ENCODE measurements around the gene ANAPC2.

ANAPC2 gene

DNA sequence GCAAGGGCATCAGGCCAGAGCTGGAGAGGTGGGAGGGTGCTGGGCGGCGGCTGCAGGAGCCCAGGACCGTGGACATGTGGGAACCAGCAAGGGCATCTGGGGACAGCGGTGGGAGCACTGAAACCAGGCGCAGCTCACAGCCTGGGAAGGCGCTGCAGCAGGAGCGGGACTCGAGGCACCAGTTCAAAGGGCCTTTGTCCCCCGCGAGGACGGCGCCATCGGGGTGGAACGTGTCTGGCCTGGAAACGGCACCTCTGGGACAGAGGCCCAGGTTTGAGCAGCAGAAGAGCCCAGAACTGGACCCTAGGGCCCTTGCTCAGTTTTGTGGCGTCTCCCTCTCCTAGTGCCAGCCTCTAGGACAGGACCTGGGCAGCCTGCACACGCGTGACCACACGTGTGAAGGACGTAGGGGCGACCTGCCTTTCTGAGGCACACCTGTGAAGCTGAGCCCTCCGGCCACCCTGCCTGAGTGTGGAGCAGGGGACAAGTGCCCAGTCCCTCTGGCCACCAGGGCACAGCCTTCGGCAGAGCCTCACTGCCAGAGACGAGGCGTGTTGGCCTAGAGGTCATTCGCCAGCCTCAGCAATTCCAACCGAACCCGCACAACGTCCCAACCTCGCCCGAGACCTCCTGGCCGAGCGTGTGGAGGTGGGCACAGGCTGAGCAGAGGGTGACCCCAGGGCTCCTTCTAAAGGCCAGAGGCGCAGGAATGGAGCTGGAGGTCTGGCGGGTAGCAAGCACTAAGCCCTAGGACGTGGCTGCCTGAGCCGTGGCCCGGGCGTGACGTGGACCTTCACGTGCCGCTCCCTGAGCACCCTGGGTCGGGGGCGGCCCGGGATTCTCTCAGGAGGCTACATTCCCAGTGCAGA lies 14.3 kb downstream of the ANAPC2 start:
- no peak for FAIRE-seq

- FAIRE-seq, result no peak
Observed at GRCh38 chr9:137172901-137173795, 15.2 kb downstream of the ANAPC2 start.

GRCh38 chr9:137171149-137171900 lies 17.0 kb downstream of the ANAPC2 start:
- no peak for FAIRE-seq

DNA sequence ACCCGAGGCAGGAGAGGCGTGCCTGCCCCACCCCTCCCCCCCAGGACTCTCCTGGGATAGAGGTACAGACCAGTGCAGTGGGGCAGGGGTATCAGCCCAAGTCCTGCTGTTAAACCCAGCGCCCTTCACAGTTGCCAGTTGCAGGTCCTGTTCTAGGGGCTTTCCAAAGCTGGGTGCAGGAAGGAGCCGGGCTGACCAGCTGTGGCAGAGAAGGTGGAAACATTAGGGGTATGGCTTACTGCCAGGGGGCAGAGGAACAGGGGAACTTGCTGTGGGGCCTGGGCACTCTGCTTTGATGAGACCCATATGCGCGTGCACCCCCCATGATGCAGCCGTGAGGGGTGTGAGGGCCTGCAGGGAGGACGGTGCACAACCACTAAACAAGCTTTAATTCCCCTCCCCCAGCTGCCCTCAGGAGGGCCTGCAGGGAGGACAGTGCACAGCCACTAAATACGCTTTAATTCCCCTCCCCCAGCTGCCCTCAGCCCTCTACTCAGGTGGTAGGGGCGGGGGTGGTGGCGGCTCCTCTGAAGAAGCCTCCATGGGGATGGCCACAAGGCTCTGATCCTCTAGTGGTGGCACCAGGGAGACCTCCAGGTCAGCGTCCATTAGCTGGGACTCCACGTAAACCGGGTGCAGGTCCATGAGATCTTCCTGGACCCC lies 17.7 kb downstream of the ANAPC2 start:
- no peak for FAIRE-seq

DNA sequence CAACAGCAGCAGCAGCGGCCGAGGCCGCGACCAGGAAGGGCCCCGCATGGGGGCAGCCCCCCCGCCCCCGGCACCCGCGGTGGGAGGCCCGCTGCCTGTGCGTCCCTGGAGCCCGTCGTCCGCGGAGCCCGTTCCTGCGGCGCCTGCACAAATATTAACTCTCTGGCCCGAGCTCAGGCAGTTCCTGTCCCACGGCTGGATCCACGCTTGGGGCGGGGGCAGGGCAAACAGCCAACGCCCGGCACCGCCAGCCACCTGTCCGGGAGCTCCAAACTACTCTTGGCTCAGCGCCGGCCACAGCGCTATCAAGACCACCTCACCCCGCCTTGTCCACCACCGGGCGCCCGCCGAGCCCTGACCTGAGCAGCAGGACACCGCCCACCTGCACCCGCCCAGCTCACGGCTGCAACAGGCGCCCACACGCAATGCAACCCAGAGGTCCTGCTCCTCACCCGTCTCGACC lies 18.4 kb downstream of the ANAPC2 start, which contains the start of gene LRRC26:
Gene LRRC26, minus strand, starts transcription at position 156 of the 463 bp plus-strand sequence. Its CDS starts 108 bp downstream, at position 48.
- no peak for FAIRE-seq

DNA sequence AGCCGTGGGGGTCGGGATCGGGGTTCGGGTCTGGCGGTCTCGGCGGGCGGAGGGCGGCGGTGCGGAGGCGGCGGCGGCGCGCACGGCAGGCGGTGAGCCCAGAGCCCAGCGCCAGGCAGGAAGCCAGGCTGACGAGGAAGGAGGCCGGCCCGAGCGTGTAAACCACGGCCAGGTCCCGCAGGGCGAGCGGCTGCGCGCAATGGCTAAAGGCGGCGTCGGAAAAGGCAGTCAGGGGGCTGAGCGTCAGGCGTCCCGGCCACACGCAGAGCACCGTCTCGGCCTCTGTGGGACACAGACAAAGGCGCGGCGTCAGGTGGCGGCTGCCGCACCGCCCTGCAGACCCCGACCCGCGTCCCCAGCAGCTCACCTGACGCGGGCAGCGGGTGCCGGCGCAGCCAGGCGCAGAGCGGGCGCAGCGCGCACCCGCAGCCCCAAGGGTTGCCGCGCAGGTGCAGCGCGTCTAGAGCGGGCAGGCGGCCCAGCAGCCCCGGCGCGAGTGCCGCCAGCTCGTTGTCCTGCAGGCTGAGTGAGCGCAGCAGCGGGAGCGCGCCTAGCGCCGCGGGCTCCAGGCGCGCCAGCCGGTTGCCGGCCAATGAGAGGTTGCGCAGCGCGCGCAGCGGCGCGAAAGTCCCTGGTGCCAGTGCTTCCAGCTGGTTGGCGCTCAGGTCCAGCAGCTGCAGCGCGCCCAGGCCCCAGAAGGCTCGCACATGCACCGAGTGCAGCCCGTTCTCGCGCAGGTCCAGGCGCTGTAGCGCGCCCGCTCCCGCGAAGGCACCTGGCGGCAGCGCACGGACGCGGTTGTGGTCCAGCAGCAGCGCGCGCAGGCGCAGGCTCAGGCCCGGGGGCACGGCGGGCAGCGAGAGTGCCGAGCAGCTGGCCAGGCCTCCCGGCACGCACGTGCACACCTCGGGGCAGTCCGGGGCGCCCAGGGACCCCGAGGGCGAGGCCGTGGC lies 19.2 kb downstream of the ANAPC2 start:
- FAIRE-seq, result no peak

GRCh38 chr9:137168573-137168903 lies 19.8 kb downstream of the ANAPC2 start:
- FAIRE-seq, result no peak

GRCh38 chr9:137167747-137168572 lies 20.4 kb downstream of the ANAPC2 start:
- FAIRE-seq, result no peak

DNA sequence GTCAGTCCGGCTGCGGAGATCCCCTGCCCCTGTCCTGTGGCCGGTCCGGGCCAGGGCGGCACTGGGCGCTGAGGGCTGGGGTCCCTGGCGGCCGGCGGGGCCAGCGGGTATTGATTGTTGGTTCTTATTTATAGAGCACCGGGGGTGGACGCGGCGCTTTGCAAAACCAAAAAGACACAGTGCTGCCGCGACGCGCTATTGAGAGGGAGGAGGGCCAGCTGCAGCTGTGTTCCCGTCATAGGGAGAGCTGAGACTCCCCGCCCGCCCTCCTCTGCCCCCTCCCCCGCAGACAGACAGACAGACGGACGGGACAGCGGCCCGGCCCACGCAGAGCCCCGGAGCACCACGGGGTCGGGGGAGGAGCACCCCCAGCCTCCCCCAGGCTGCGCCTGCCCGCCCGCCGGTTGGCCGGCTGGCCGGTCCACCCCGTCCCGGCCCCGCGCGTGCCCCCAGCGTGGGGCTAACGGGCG lies 21.0 kb downstream of the ANAPC2 start:
- no peak for FAIRE-seq

GRCh38 chr9:137166380-137167229 lies 21.8 kb downstream of the ANAPC2 start:
- no peak for FAIRE-seq

DNA sequence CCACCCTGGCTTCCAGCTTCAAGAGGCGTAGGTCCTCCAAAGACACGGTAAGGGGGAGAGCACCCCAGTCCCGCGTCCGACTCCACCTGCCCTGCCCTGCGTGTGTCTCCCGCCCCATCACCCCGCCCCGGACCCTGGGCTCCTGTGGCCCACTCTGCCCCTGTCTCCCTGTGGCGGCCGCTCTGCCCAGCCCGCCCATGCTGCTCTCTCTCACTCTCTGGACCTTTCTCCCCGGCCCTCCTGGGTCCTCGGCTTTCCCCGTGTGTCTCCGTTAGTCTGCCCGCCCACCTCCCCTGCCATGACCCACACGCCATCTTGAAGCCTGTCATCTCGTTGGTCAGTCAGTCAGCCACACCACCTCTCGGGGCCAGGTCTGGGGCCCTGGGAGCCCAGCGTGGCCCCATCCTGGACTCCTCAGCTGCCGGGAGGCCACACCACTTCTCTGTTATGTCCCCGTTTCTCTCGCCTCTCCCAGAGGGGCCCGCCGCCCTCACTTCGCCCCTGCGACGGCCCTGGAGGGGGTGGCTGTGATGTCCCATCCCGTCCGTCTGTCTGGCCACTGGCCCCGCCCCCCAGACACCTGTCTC lies 23.0 kb downstream of the ANAPC2 start:
- no peak for FAIRE-seq

DNA sequence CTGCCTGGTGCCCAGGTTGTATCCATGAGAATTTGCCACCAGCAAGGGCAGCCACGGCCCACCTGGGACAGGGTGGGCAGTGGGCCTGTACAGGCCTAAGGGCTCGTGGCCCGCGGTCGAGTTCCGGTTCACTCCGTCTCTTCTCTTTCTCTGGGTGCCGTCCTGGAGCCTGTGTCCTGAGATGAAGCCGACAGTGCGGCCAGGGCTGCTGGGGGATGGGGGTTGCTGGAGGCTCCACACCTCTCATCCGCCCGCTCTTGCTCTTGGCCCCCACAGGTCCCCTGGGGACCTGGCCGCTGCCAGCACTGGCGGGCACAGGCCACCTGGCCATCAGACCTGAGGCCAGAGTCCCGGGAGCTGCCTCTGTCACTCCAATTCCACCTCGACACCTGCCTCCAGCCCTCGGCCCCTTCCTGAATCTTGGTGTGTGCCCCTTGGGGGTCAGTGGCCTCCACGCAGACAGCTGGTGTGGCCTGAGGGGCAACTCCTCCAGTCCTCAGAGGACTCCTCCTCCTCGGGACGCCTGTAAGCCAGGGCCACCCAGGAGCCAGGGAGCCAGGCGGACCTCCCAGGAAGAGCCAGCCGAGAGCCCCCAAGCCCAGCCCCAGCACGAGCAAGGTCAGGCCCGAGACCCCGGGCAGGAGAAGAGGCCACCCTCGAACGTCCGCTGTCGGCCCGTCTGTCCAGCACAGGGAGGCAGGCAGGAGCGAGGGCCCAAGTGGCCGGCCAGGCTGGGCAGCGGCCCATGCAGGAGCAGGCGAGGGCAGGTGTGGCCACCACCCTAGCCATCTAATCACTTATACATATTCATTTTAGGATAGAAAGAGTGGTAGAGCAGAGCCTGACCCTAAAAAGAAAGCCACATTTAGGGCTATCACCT lies 23.8 kb downstream of the ANAPC2 start:
- no peak for FAIRE-seq

GRCh38 chr9:137163805-137164204 lies 24.6 kb downstream of the ANAPC2 start:
- FAIRE-seq, result no peak

- FAIRE-seq, result no peak
Observed at GRCh38 chr9:137163365-137163715, 25.0 kb downstream of the ANAPC2 start.

DNA sequence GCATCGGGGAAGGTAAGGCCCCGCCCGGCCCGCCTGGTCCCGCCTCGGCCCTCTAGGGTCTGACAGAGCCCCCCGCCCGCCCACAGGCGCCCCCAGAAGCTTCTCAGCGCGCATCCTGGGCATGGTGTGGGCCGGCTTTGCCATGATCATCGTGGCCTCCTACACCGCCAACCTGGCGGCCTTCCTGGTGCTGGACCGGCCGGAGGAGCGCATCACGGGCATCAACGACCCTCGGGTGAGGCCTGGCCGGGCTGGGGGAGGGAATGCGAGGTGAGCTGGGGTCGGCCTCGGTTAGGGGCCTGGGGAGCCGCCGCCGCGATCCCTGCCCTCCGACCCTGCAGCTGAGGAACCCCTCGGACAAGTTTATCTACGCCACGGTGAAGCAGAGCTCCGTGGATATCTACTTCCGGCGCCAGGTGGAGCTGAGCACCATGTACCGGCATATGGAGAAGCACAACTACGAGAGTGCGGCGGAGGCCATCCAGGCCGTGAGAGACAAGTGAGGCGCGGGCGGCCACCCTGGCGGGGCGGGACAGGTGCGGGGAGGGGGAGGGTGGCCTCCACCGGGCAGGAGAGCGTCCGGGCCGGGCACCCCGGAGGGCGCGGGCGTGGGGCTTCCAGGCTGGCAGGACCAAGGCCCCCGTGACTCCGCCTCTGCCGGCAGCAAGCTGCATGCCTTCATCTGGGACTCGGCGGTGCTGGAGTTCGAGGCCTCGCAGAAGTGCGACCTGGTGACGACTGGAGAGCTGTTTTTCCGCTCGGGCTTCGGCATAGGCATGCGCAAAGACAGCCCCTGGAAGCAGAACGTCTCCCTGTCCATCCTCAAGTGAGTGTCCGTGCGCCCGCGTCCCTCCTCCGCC lies 25.6 kb downstream of the ANAPC2 start:
- no peak for FAIRE-seq

- FAIRE-seq, result no peak
Observed at GRCh38 chr9:137161558-137162486, 26.5 kb downstream of the ANAPC2 start.

All from TTC549 (cell line).